ENCODE results near the gene OBP2A. TPM values are rescaled to one million over a fixed set of nuclear protein-coding genes. Genes with fewer than 3 reads are reported as not detected.

OBP2A gene
- total and polyA plus RNA-seq, 2 donors (not counting 1 experiment from before 2014, with no cell fraction given) = not detected

DNA sequence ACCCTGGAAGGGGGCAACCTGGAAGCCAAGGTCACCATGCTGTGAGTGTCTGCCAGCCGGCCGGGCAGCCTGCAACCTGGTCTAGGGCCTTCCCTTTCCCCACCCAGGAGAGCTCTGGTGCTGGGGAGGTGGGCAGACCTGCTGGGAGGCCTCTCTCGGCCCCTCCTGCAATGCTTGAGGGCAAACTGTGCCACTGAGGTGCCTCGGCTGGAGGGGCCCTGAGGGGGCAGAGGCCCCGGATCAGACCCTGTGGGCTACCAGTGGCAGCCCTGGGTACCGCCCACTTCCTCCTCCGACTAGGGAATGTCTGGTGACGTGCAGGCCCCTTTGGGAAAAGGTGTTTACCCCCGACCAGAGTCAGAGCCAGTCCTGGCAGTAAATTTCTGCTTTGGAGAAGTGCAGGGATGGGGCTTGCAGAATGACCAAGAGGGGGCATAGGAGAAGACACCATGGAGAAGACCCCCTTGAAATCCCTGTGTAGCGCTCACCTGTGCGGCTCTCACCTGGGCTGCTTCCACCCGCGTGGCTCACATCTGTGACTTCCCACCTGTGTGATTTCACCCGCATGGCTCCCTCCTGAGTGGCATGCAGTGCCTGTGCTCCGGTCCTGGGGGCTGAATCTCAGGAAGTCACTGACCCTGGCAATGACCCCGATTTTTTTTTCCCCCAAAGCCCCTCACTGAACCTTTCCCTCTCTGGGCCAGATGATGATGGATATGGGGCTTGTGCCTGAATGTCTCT lies 23.6 kb upstream of the OBP2A start:
- H3K4me3 ChIP-seq (replicated peaks in 1 of 4; ENCODE audit: control extremely low read depth in 1 of 4, insufficient read depth in 1 of 4, low read depth in 3 of 4, low read length in 4 of 4) = no peak overlapping the region
- H3K4me2 ChIP-seq (ENCODE audit: extremely low read depth, insufficient read depth, low read length) = no peak overlapping the region
- H3K27me3 ChIP-seq (ENCODE audit: control insufficient read depth, insufficient read depth, low read length) = peaks cover 4% of the 10 kb centered on the region
- no peaks in the 10 kb centered on the region for H3K36me3 ChIP-seq (ENCODE audit: control insufficient read depth, insufficient read depth, low read length)
- DNase-seq (ENCODE audit: low read depth in 2 of 2) = no peak
- TF ChIP-seq CTCF (conservative IDR thresholded peaks at IDR 0.05 in 1 of 2, IDR thresholded peaks at IDR 0.05 in 1 of 2; ENCODE audit: low read depth in 1 of 2, low read length in 2 of 2) = no peak
- TF ChIP-seq EZH2 (IDR thresholded peaks at IDR 0.05; ENCODE audit: low read length, missing control alignments) = no peak
- H3K9ac ChIP-seq (ENCODE audit: insufficient read depth, low read length) = no peak overlapping the region
- H2AFZ ChIP-seq (ENCODE audit: low read length) = no peak overlapping the region
- no peaks in the 10 kb centered on the region for H4K20me1 ChIP-seq (ENCODE audit: control insufficient read depth, extremely low read depth, insufficient read depth, low read length)
- H3K79me2 ChIP-seq (ENCODE audit: control insufficient read depth, insufficient read depth, low read length) = no peaks in the 10 kb centered on the region
- H3K27ac ChIP-seq (ENCODE audit: insufficient read depth, low read length) = no peak overlapping the region
- no peaks in the 10 kb centered on the region for H3K4me1 ChIP-seq (ENCODE audit: control insufficient read depth, extremely low read depth, insufficient read depth, low read length)
- H3K9me3 ChIP-seq (ENCODE audit: control insufficient read depth, insufficient read depth, low read depth, low read length) = no peaks in the 10 kb centered on the region

DNA sequence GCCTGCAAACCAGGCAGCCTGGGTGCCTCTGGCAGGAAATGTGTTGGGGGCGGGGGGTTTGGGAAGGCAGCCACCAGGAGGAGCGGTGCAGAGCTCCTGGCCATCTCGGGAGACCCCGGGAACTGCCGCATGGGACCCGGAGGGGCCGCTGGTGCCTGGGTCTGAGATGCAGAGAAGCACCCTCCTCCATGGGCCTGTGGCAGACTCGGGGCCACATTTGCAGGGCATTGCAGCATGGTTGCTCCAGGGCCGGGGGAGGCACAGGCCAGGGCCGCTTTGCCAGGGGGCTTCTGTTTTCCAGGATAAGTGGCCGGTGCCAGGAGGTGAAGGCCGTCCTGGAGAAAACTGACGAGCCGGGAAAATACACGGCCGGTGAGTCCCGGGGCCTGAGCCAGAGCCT lies 23.0 kb upstream of the OBP2A start:
- H3K27me3 ChIP-seq (ENCODE audit: control insufficient read depth, insufficient read depth, low read length) = peaks cover 4% of the 10 kb centered on the region
- no peak overlapping the region for H3K9ac ChIP-seq (ENCODE audit: insufficient read depth, low read length)
- H3K27ac ChIP-seq (ENCODE audit: insufficient read depth, low read length) = no peak overlapping the region
- no peaks in the 10 kb centered on the region for H3K9me3 ChIP-seq (ENCODE audit: control insufficient read depth, insufficient read depth, low read depth, low read length)
- no peaks in the 10 kb centered on the region for H3K36me3 ChIP-seq (ENCODE audit: control insufficient read depth, insufficient read depth, low read length)
- TF ChIP-seq CTCF (conservative IDR thresholded peaks at IDR 0.05 in 1 of 2, IDR thresholded peaks at IDR 0.05 in 1 of 2; ENCODE audit: low read depth in 1 of 2, low read length in 2 of 2) (no peak), EZH2 (IDR thresholded peaks at IDR 0.05; ENCODE audit: low read length, missing control alignments) (no peak)
- H3K4me1 ChIP-seq (ENCODE audit: control insufficient read depth, extremely low read depth, insufficient read depth, low read length) = no peaks in the 10 kb centered on the region
- no peak overlapping the region for H3K4me2 ChIP-seq (ENCODE audit: extremely low read depth, insufficient read depth, low read length)
- no peaks in the 10 kb centered on the region for H3K79me2 ChIP-seq (ENCODE audit: control insufficient read depth, insufficient read depth, low read length)
- no peaks in the 10 kb centered on the region for H4K20me1 ChIP-seq (ENCODE audit: control insufficient read depth, extremely low read depth, insufficient read depth, low read length)
- no peak overlapping the region for H3K4me3 ChIP-seq (replicated peaks in 1 of 4; ENCODE audit: control extremely low read depth in 1 of 4, insufficient read depth in 1 of 4, low read depth in 3 of 4, low read length in 4 of 4)
- no peak overlapping the region for H2AFZ ChIP-seq (ENCODE audit: low read length)
- DNase-seq (ENCODE audit: low read depth in 2 of 2) = no peak

GRCh38 chr9:135523521-135524129 lies 22.3 kb upstream of the OBP2A start:
- Histone ChIP-seq H3K79me2 (ENCODE audit: control insufficient read depth, insufficient read depth, low read length) (no peaks in the 10 kb centered on the region), H3K4me2 (ENCODE audit: extremely low read depth, insufficient read depth, low read length) (no peak overlapping the region)

More at GRCh38 chr9:135523521-135524129, 22.3 kb upstream of the OBP2A start:
- Histone ChIP-seq H3K27me3 (ENCODE audit: control insufficient read depth, insufficient read depth, low read length) (no peaks in the 10 kb centered on the region), H3K36me3 (ENCODE audit: control insufficient read depth, insufficient read depth, low read length) (no peaks in the 10 kb centered on the region), H3K9ac (ENCODE audit: insufficient read depth, low read length) (no peak overlapping the region), H4K20me1 (ENCODE audit: control insufficient read depth, extremely low read depth, insufficient read depth, low read length) (no peaks in the 10 kb centered on the region), H3K4me1 (ENCODE audit: control insufficient read depth, extremely low read depth, insufficient read depth, low read length) (no peaks in the 10 kb centered on the region), H3K4me3 (replicated peaks in 1 of 4; ENCODE audit: control extremely low read depth in 1 of 4, insufficient read depth in 1 of 4, low read depth in 3 of 4, low read length in 4 of 4) (no peak overlapping the region), H3K9me3 (ENCODE audit: control insufficient read depth, insufficient read depth, low read depth, low read length) (no peaks in the 10 kb centered on the region), H3K27ac (ENCODE audit: insufficient read depth, low read length) (no peak overlapping the region), H2AFZ (ENCODE audit: low read length) (no peak overlapping the region)
- DNase-seq (ENCODE audit: low read depth in 2 of 2) = no peak
- TF ChIP-seq CTCF (conservative IDR thresholded peaks at IDR 0.05 in 1 of 2, IDR thresholded peaks at IDR 0.05 in 1 of 2; ENCODE audit: low read depth in 1 of 2, low read length in 2 of 2) (no peak), EZH2 (IDR thresholded peaks at IDR 0.05; ENCODE audit: low read length, missing control alignments) (no peak)

All from fibroblast of lung (primary cell).